Skeletal muscle satellite cell (primary cell): ENCODE data around the gene BRK1.
"Not testable (repeated sequence)": the region's sequence is repeated elsewhere in the genome, so short reads cannot be mapped to it uniquely, and the experiment has no call there.

ENCODE experiments used
- H3K27me3 ChIP-seq: 2 replicates; pipeline ENCODE4 v1.7.0; 2013; ENCODE audit warnings: low read length; ENCODE audit not compliant: control insufficient read depth, insufficient read depth
- H3K36me3 ChIP-seq: 2 replicates; pipeline ENCODE4 v1.7.0; 2013; ENCODE audit warnings: mild to moderate bottlenecking, control low read depth, low read length; ENCODE audit not compliant: insufficient read depth
- H3K4me1 ChIP-seq: 2 replicates; pipeline ENCODE4 v1.7.0; 2013; ENCODE audit warnings: low read length; ENCODE audit not compliant: control insufficient read depth, insufficient read depth
- H3K4me2 ChIP-seq: 2 replicates; pipeline ENCODE4 v1.7.0; 2013; ENCODE audit warnings: mild to moderate bottlenecking, low read length
- H3K4me3 ChIP-seq: 2 replicates; pipeline ENCODE4 v1.7.0; 2013; ENCODE audit warnings: low read length
- H3K9ac ChIP-seq: 2 replicates; pipeline ENCODE4 v1.7.0; 2013; ENCODE audit warnings: mild to moderate bottlenecking, low read depth, low read length, moderate library complexity
- H3K9me3 ChIP-seq: replicated peaks from 2 replicates; pipeline ENCODE4 v1.7.0; 2013; ENCODE audit warnings: mild to moderate bottlenecking, control low read depth, low read length

BRK1 gene

GRCh38 chr3:10108091-10108490, 7.4 kb upstream of the BRK1 start, which contains the start of gene FANCD2OS:
Gene FANCD2OS, minus strand, starts transcription at chr3:10108255. Its CDS starts 3,481 bp downstream, at chr3:10104774.
- no peaks in the 10 kb centered on the region for H3K27me3 ChIP-seq
- no peaks in the 10 kb centered on the region for H3K4me1 ChIP-seq
- no peaks in the 10 kb centered on the region for H3K36me3 ChIP-seq
- H3K9ac ChIP-seq: no peak within 1 kb of the TSS
- no peak within 1 kb of the TSS for H3K4me2 ChIP-seq
- no peak within 1 kb of the TSS for H3K4me3 ChIP-seq
- H3K9me3 ChIP-seq: no peaks in the 10 kb centered on the region

GRCh38 chr3:10116138-10116460, 624 bp downstream of the BRK1 start:
- H3K4me1 ChIP-seq: peaks cover 8% of the 10 kb centered on the region
- H3K27me3 ChIP-seq: no peaks in the 10 kb centered on the region
- H3K9me3 ChIP-seq: no peaks in the 10 kb centered on the region
- H3K9ac ChIP-seq: peak overlapping the region; percentile 87
- peak overlapping the region; percentile 90 for H3K4me2 ChIP-seq
- peaks cover 8% of the 10 kb centered on the region for H3K36me3 ChIP-seq
- peak overlapping the region; percentile 93 for H3K4me3 ChIP-seq

- Histone ChIP-seq H3K4me3 (peak overlapping the region; percentile 93), H3K4me1 (peaks cover 8% of the 10 kb centered on the region), H3K4me2 (peak overlapping the region; percentile 90), H3K36me3 (peaks cover 8% of the 10 kb centered on the region), H3K9ac (peak overlapping the region; percentile 87), H3K9me3 (no peaks in the 10 kb centered on the region), H3K27me3 (no peaks in the 10 kb centered on the region)
These were observed 1.5 kb downstream of the BRK1 start for GRCh38 chr3:10116928-10117327.

GRCh38 chr3:10119376-10119775, 3.9 kb downstream of the BRK1 start:
- H3K9me3 ChIP-seq: no peaks in the 10 kb centered on the region
- H3K9ac ChIP-seq: no peak overlapping the region
- H3K4me1 ChIP-seq: peaks cover 8% of the 10 kb centered on the region
- H3K36me3 ChIP-seq: peaks cover 9% of the 10 kb centered on the region
- H3K27me3 ChIP-seq: no peaks in the 10 kb centered on the region
- H3K4me3 ChIP-seq: no peak overlapping the region
- no peak overlapping the region for H3K4me2 ChIP-seq

- no peaks in the 10 kb centered on the region for H3K9me3 ChIP-seq
- no peak overlapping the region for H3K4me3 ChIP-seq
- no peaks in the 10 kb centered on the region for H3K27me3 ChIP-seq
- H3K36me3 ChIP-seq: peaks cover 20% of the 10 kb centered on the region
- H3K4me1 ChIP-seq: peaks cover 8% of the 10 kb centered on the region
- no peak overlapping the region for H3K4me2 ChIP-seq
- H3K9ac ChIP-seq: no peak overlapping the region
These were observed 5.6 kb downstream of the BRK1 start for GRCh38 chr3:10121064-10121463.

- Histone ChIP-seq H3K9me3 (no peaks in the 10 kb centered on the region), H3K36me3 (peaks cover 34% of the 10 kb centered on the region), H3K4me1 (no peaks in the 10 kb centered on the region), H3K4me3 (no peak overlapping the region), H3K27me3 (no peaks in the 10 kb centered on the region), H3K9ac (no peak overlapping the region), H3K4me2 (no peak overlapping the region)
These were observed 7.2 kb downstream of the BRK1 start for GRCh38 chr3:10122724-10123123.

GRCh38 chr3:10135872-10136271, 20.4 kb downstream of the BRK1 start:
- not testable (repeated sequence) for H3K36me3 ChIP-seq, H3K4me3 ChIP-seq, H3K9me3 ChIP-seq, H3K4me2 ChIP-seq, H3K9ac ChIP-seq, H3K4me1 ChIP-seq, H3K27me3 ChIP-seq

GRCh38 chr3:10136426-10137005, 21.0 kb downstream of the BRK1 start:
- no peaks in the 10 kb centered on the region for H3K36me3 ChIP-seq
- H3K27me3 ChIP-seq: no peaks in the 10 kb centered on the region
- H3K9ac ChIP-seq: no peak overlapping the region
- H3K4me1 ChIP-seq: no peaks in the 10 kb centered on the region
- no peak overlapping the region for H3K4me2 ChIP-seq
- no peak overlapping the region for H3K4me3 ChIP-seq
- no peaks in the 10 kb centered on the region for H3K9me3 ChIP-seq

- no peaks in the 10 kb centered on the region for H3K9me3 ChIP-seq
These were observed 21.7 kb downstream of the BRK1 start for GRCh38 chr3:10137178-10137577.

GRCh38 chr3:10140996-10141546, 25.6 kb downstream of the BRK1 start:
- Histone ChIP-seq H3K4me1 (peaks cover 12% of the 10 kb centered on the region), H3K27me3 (no peaks in the 10 kb centered on the region), H3K36me3 (peaks cover 5% of the 10 kb centered on the region), H3K9ac (peak overlapping the region; percentile 92), H3K4me2 (peak overlapping the region; percentile 78), H3K9me3 (no peaks in the 10 kb centered on the region), H3K4me3 (peak overlapping the region; percentile 77)

More at GRCh38 chr3:10137178-10137577, 21.7 kb downstream of the BRK1 start:
- H3K9ac ChIP-seq: no peak overlapping the region
- H3K4me2 ChIP-seq: no peak overlapping the region
- no peaks in the 10 kb centered on the region for H3K27me3 ChIP-seq
- no peak overlapping the region for H3K4me3 ChIP-seq
- no peaks in the 10 kb centered on the region for H3K4me1 ChIP-seq
- no peaks in the 10 kb centered on the region for H3K36me3 ChIP-seq

- H3K9me3 ChIP-seq: no peaks in the 10 kb centered on the region
- H3K4me3 ChIP-seq: peak overlapping the region; percentile 77
- H3K27me3 ChIP-seq: no peaks in the 10 kb centered on the region
- H3K36me3 ChIP-seq: peaks cover 11% of the 10 kb centered on the region
- H3K4me2 ChIP-seq: peak overlapping the region; percentile 78
- peak overlapping the region; percentile 92 for H3K9ac ChIP-seq
- H3K4me1 ChIP-seq: peaks cover 12% of the 10 kb centered on the region
These were observed 27.5 kb downstream of the BRK1 start for GRCh38 chr3:10142707-10143560.
